DMS153 (cell line): ENCODE results near the gene PCP2.

Source experiments
- DNase-seq: peaks from one replicate; lab custom pipeline; 2025; lab: John Stamatoyannopoulos, UW

Gene PCP2

GRCh38 chr19:7633698-7634097, at the start of gene PCP2:
Gene PCP2, minus strand, starts transcription at chr19:7633719. Its CDS starts 262 bp downstream, at chr19:7633457.
- DNase-seq: no peak

GRCh38 chr19:7682175-7682855, 48.8 kb upstream of the PCP2 start:
- DNase-seq: no peak

DNA sequence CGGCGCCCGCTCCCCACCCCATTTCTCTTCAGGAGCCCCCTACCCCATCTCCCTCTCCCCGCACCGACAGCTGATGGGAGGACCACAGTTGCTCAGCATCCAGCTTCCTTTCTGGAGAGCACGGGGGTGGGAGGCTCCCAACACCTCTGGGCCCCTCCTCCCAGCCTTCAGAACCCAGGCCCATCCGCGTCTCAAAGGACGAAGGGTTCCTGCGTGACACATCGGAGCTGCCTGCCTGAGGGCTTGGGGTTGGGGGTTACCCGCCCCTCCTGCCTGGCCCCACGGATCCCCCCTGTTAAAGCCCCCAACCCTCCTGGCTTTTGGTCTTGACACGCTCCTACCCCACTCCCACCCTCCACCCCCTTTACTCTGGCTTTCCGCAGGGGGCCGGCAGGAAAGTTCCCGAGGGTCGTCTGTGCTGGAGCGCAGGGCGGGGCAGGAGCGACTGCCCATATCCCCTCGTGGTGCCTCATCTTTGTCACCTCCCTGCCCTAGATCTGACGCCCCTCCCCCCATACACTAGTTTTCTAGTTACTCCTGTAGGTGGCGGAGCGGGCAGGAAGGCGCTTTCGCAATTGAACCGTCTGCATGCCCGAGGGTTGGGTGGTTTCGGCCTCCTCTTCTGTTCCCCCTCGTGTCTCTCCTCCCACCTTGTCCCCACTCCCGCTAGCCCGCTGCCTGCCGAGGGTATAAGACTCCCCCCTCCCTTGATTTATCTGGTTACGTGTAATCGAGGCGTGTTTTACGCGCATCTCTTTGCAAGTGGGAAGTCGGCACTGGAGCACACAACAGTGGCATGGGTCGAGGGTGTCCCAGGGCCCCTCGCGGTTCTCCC, 48.0 kb upstream of the PCP2 start:
- no peak for DNase-seq

- DNase-seq: peak; percentile 62
Measured at GRCh38 chr19:7680606-7681339, 47.3 kb upstream of the PCP2 start, which contains the start of gene TRAPPC5. Gene TRAPPC5, plus strand, starts transcription at chr19:7680833. Its CDS starts 1,421 bp downstream, at chr19:7682254.

DNA sequence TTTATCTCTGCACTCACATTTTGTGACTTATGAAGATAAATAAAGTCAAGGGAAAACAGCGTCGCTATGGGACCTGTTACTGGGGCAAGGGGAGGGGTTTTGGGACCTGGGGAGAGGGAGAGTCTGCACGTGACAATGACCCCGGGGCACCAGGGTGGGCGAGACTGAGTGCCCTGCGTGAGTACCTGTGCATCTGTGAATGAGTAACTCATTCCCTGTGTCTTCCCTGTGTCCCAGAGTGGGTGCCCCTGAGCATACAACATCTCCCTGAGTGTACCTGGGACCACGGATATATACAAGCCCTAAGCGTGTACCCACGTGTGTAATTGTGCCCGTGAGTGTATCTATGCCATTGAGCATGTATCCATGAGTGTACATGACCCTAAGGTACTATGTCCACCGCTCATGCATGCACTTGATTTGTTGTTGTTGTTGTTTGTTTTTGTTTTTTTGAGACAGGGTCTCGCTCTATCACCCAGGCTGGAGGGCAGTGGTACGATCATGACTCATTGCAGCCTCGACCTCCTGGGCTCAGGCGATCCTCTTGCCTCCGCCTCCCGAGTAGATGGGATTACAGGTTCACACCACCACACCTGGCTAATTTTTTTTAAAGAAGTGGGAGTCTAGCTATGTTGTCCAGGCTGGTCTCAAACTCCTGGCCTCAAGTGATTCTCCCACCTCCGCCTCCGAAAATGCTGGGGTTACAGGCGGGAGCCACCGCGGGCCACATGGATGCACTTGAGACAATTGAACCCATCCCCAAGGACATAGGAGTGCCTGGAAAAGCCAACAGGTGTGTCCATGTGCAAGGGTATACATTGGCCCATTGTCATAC, 46.5 kb upstream of the PCP2 start:
- DNase-seq: no peak

GRCh38 chr19:7678971-7679751, 45.6 kb upstream of the PCP2 start:
- peak; percentile 46 for DNase-seq

DNA sequence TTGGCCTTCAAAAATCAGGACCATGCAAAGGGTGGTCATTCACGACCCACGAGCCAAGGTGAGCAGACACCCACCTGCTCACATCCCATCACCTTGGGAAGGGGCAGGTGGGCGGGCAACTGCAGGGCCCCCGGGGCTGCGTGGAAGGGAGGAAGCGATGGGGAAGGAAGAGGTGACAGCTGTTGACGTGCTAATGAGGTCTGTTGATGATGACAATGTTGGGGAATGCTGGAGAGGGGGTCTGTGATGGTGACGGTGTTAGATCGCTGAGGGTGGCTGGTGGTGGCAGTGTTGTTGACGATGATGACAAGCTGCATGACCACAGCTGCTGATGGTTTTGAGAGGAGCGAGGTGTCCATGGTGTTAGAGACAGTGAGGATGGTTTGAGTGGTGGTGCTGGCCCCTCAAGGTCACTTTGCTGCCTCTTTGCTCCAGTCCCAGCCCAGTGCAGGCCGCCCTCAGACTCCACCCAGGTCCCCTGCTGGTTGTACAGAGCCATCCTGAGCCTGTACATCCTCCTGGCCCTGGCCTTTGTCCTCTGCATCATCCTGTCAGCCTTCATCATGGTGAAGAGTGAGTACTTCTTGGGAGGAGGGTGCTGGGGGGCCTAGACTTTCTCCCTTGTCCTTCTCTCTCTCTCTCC, 44.3 kb upstream of the PCP2 start:
- no peak for DNase-seq

DNA sequence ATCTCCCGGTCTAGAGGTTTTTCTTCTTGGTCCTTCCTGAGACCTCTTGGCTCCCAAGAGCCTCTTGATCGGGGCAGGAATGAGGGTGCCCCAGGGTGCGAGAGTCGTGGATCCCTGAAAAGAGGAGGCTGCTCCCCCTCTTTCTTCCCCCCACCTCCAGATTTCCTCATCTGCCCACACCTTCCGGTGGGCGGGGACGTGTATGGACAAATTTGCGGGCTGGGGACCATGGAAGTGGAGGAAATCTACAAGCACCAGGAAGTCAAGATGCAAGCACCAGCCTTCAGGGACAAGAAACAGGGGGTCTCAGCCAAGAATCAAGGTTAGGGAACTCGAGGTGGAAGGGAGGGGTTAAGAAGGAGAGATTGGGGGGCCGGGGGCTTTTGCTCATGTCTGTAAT, 43.3 kb upstream of the PCP2 start, which contains the start of gene MCEMP1:
MCEMP1 (plus strand) TSS at position 237 of the 400 bp plus-strand sequence; CDS start at position 268, 31 bp downstream.
- DNase-seq: no peak

DNA sequence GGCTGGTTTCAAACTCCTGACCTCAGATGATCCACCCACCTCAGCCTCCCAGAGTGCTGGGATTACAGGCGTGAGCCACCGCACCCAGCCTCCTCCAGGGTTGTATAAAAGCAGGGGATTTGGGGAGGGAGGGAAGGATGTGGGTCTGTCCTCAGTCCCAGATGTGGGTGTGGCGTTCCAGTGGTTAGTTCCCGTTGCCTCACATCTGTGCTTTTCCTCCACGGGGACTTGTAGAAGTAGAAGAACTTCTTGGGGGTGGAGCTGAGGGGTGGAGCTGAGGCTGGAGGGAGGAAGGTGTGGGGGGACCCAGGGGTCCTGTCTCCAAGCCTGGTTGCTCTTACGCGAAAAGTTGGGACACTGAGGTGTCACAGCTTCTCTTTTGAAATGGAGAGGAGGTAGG, 42.9 kb upstream of the PCP2 start:
- no peak for DNase-seq

GRCh38 chr19:7674010-7675005, 40.8 kb upstream of the PCP2 start:
- no peak for DNase-seq

- no peak for DNase-seq
Measured at GRCh38 chr19:7672522-7672921, 39.0 kb upstream of the PCP2 start.

- DNase-seq: no peak
Measured at GRCh38 chr19:7670790-7671189, 37.3 kb upstream of the PCP2 start.

GRCh38 chr19:7670150-7670783, 36.7 kb upstream of the PCP2 start:
- no peak for DNase-seq

GRCh38 chr19:7669641-7670040, 36.1 kb upstream of the PCP2 start:
- no peak for DNase-seq

DNA sequence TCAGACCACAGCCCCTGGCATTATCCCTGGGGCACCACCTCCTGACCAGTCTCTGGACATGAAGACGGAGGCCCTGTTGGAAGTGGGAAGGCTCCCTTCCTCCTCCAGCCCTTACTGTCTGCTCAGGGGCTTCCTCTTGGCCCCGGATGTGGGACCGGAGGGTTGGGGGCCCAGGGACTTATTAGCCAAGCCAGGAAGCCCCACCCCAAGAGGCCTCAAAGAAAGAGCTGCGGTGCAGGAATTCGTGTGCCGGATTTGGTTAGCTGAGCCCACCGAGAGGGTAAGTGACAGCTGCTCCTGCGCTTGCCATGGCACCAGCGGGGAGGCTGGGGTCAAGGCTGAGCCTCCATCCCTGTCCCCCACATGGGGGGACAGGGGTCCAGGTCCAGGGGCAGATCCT, 35.3 kb upstream of the PCP2 start, which contains the start of gene RETN:
RETN (plus strand) TSS at position 208 of the 400 bp plus-strand sequence. CDS start 278 bp downstream, outside the sequence.
- DNase-seq: no peak

- DNase-seq: no peak
Measured at GRCh38 chr19:7665076-7665475, 31.6 kb upstream of the PCP2 start.

GRCh38 chr19:7663706-7664105, 30.2 kb upstream of the PCP2 start:
- no peak for DNase-seq

- no peak for DNase-seq
Measured at GRCh38 chr19:7662657-7663056, 29.1 kb upstream of the PCP2 start.
